ENCODE measurements around the gene ZNF473.
"Not testable (repeated sequence)": the region's sequence is repeated elsewhere in the genome, so short reads cannot be mapped to it uniquely, and the experiment has no call there.

The ZNF473 gene

DNA sequence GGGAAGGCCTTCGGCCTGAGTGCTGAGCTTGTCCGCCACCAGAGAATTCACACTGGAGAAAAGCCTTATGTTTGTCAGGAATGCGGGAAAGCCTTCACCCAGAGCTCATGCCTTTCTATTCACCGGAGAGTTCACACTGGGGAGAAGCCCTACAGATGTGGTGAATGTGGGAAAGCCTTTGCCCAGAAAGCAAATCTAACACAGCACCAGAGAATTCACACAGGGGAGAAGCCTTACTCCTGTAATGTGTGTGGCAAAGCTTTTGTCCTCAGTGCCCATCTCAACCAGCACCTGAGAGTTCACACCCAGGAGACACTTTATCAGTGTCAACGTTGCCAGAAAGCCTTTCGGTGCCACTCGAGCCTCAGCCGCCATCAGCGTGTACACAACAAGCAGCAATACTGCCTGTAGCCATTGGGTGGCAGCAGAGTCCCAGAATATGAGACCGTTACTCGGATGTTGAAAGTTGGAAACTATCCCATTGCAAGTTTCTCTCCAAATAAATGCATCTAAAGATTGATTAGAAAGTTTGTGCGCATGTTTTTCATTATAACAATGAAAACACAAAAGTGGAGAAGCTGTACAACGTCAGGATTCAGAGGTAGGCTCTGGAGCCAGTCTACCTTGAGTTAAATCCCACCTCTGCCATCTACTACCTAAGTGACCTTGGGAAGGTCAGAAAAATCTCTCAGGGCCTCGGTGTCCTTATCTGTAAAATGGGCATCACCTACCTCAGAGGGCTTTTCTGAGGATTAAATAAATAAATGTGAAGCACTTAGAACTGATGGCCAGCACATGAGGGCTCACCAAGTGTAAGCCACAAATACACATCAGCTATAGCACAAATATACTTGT lies 21.1 kb downstream of the ZNF473 start:
- TF ChIP-seq, protein P1, sequence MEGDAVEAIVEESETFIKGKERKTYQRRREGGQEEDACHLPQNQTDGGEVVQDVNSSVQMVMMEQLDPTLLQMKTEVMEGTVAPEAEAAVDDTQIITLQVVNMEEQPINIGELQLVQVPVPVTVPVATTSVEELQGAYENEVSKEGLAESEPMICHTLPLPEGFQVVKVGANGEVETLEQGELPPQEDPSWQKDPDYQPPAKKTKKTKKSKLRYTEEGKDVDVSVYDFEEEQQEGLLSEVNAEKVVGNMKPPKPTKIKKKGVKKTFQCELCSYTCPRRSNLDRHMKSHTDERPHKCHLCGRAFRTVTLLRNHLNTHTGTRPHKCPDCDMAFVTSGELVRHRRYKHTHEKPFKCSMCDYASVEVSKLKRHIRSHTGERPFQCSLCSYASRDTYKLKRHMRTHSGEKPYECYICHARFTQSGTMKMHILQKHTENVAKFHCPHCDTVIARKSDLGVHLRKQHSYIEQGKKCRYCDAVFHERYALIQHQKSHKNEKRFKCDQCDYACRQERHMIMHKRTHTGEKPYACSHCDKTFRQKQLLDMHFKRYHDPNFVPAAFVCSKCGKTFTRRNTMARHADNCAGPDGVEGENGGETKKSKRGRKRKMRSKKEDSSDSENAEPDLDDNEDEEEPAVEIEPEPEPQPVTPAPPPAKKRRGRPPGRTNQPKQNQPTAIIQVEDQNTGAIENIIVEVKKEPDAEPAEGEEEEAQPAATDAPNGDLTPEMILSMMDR (IDR thresholded peaks at IDR 0.05): peak; percentile 50
- no peak for DNase-seq (ENCODE audit: low spot score)
- Histone ChIP-seq H3K4me3 (no peak overlapping the region), H3K27ac (no peak overlapping the region)

- TF ChIP-seq, protein P1 (IDR thresholded peaks at IDR 0.05): no peak
- no peak for DNase-seq (ENCODE audit: low spot score)
- H3K4me3 ChIP-seq: no peak overlapping the region
Measured at GRCh38 chr19:50047671-50048070, 21.9 kb downstream of the ZNF473 start.

GRCh38 chr19:50050406-50051227 lies 24.8 kb downstream of the ZNF473 start:
- DNase-seq (ENCODE audit: low spot score): peak; percentile 91
- peak overlapping the region; percentile 68 to 87 for H3K27ac ChIP-seq
- TF ChIP-seq, protein P1 (IDR thresholded peaks at IDR 0.05): no peak
- peak overlapping the region; percentile 83 for H3K4me3 ChIP-seq

More at GRCh38 chr19:50047671-50048070, 21.9 kb downstream of the ZNF473 start:
- no peak overlapping the region for H3K27ac ChIP-seq

DNA sequence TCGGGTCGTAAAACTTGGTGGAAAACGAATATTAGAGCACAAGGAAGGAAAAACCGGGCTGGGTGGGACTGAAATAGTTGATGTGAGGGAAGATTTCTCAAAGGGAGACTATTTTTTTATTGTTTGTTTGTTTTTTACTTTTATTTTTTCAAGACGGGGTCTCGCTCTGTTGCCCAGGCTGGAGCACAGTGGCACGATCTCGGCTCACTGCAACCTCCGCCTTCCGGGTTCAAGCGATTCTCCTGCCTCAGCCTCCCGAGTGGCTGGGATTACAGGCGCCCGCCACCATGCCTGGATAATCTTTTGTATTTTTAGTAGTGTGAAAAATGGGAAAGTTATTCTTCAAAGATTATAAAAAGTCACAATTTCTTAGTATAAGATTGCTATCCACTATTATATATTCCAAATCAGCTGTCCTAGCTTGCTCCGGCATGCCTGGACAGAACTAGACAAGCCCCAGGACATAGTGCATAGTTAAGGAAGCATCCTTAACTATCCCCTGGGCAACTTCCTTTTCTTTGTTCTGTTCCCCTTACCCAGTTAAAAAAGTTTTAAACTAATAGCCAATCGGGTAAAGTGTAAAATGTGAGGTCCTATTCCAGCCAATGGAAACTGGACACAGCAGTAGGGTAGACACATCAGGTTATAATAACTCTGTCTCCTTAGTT lies 25.6 kb downstream of the ZNF473 start:
- Histone ChIP-seq H3K4me3 (peak overlapping the region; percentile 83), H3K27ac (peak overlapping the region; percentile 68 to 87)
- DNase-seq (ENCODE audit: low spot score): not testable (repeated sequence)

DNA sequence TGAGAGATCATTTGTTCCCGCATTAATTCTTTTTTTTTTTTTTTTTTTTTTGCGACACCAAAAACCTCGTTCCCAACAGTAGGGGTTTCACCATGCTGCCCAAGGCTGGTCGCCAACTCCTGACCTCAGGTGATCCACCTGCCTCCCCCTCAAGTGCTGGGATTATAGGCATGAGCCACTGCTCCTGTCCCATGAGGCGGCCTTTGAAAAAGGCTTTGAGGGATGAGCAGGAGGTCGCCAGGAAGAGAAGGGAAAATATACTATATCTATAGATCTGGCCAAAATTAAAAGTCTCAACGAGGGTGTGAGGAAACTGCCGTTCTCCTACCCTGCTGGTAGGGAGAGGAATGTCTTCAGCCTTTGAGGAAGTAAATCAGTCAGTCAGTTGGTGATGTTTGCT lies 26.2 kb downstream of the ZNF473 start:
- TF ChIP-seq, protein P1 (IDR thresholded peaks at IDR 0.05): no peak
- H3K27ac ChIP-seq: no peak overlapping the region
- H3K4me3 ChIP-seq: no peak overlapping the region
- DNase-seq (ENCODE audit: low spot score): no peak

DNA sequence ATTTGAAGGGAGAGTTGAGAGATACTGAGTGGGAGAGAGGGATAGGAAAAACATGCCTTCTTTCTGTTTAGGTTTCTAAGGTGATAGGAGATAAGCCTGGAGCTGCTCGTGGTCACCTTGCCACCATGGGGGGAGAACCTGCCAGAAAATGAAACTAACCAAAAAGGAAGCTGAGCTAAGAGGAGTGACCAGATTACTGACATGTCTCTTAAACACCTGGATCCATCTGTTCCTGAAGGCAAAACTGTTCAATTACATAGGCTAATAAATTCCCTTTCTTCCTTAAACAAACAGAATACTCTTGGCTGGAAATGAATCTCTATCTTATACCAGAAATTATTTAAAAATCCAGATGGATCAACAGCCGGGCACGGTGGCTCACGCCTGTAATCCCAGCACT lies 27.3 kb downstream of the ZNF473 start:
- Histone ChIP-seq H3K27ac (no peak overlapping the region), H3K4me3 (no peak overlapping the region)
- TF ChIP-seq, protein P1 (IDR thresholded peaks at IDR 0.05): no peak
- DNase-seq (ENCODE audit: low spot score): no peak

GRCh38 chr19:50058425-50058824 lies 32.6 kb downstream of the ZNF473 start:
- TF ChIP-seq, protein P1 (IDR thresholded peaks at IDR 0.05): no peak
- Histone ChIP-seq H3K27ac (no peak overlapping the region), H3K4me3 (no peak overlapping the region)
- no peak for DNase-seq (ENCODE audit: low spot score)
